HL-60/S4 treated with retinoic acid at 250 ng/mL for 4 days and 3 days (cell line): ENCODE results near the gene ATXN7L1.
"Not testable (repeated sequence)": the region's sequence is repeated elsewhere in the genome, so short reads cannot be mapped to it uniquely, and the experiment has no call there.

ENCODE experiments used
- in situ Hi-C: fragments of 300-500 bp; cut with MboI; formaldehyde crosslinking; loops from 2 replicates; pipeline ENCODE4 v1.7.0; 2022; ENCODE audit warnings: low sequenced_read_pairs

ATXN7L1 gene

GRCh38 chr7:105862770-105863169 lies 13.6 kb downstream of the ATXN7L1 start:
- in situ Hi-C loops = no loop called here

GRCh38 chr7:105862276-105862675 lies 14.1 kb downstream of the ATXN7L1 start:
- in situ Hi-C loops = no loop called here

- in situ Hi-C loops = no loop called here
Measured at GRCh38 chr7:105861224-105861623, 15.2 kb downstream of the ATXN7L1 start.

GRCh38 chr7:105860793-105861192 lies 15.6 kb downstream of the ATXN7L1 start:
- in situ Hi-C loops = no loop called here

- in situ Hi-C loops = no loop called here
Measured at GRCh38 chr7:105857009-105857952, 19.1 kb downstream of the ATXN7L1 start.

- in situ Hi-C loops = no loop called here
Measured at GRCh38 chr7:105854498-105854897, 21.9 kb downstream of the ATXN7L1 start.

GRCh38 chr7:105853931-105854419 lies 22.4 kb downstream of the ATXN7L1 start:
- in situ Hi-C loops = no loop called here

- in situ Hi-C loops = no loop called here
Measured at GRCh38 chr7:105851064-105851463, 25.3 kb downstream of the ATXN7L1 start.

GRCh38 chr7:105849122-105849855 lies 27.1 kb downstream of the ATXN7L1 start:
- in situ Hi-C loops = no loop called here

- in situ Hi-C loops = no loop called here
Measured at GRCh38 chr7:105846404-105846803, 30.0 kb downstream of the ATXN7L1 start.

- in situ Hi-C loops = not testable (repeated sequence)
Measured at GRCh38 chr7:105844681-105845080, 31.7 kb downstream of the ATXN7L1 start.

GRCh38 chr7:105841866-105842265 lies 34.5 kb downstream of the ATXN7L1 start:
- in situ Hi-C loops = no loop called here

GRCh38 chr7:105840981-105841749 lies 35.2 kb downstream of the ATXN7L1 start:
- in situ Hi-C loops = no loop called here

GRCh38 chr7:105839266-105839665 lies 37.1 kb downstream of the ATXN7L1 start:
- in situ Hi-C loops = no loop called here

GRCh38 chr7:105838627-105839231 lies 37.7 kb downstream of the ATXN7L1 start:
- in situ Hi-C loops = no loop called here

- in situ Hi-C loops = no loop called here
Measured at GRCh38 chr7:105837765-105838626, 38.4 kb downstream of the ATXN7L1 start.

GRCh38 chr7:105835441-105835840 lies 41.0 kb downstream of the ATXN7L1 start:
- in situ Hi-C loops = no loop called here

GRCh38 chr7:105831824-105832535 lies 44.4 kb downstream of the ATXN7L1 start:
- in situ Hi-C loops = no loop called here

- in situ Hi-C loops = no loop called here
Measured at GRCh38 chr7:105831302-105831620, 45.1 kb downstream of the ATXN7L1 start.
